Stimulated activated CD4-positive, alpha-beta T cell treated with anti-CD3 and anti-CD28 coated beads, Interleukin-15, amount 100 ng/mL, for 1 hour (primary cell): ENCODE data around the gene SIMC1.

Experiments
- DNase-seq, 2 donors: peaks; one replicate each; pipeline ENCODE4 v3.0.0-alpha.2; 2020; ENCODE audit warnings: low read depth in 1 of 2, low spot score in 1 of 2

SIMC1 gene

DNA sequence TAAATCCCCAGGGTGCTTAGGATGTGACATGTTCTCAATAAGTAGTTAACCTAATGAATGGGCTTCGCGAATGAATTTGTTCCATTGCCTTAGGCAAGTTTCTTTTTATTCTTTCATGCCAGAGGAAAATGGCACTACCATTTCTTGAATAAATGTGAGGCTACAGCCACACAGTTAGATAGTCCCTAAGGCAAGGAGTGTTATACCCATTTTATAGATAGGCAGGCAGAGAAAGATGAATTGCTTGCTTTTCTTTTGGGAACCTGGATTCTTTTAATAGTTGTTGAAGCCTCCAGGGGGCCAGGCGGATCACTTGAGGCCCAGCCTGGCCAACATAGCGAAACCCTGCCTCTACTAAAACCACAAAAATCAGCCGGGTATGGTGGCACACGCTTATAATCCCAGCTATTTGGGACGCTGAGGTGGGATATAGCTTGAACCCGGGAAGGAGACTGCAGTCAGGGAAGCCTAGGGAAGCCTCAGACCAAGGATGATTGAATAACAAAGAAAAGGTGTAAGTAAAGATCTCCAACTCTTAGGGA lies 149.2 kb downstream of the SIMC1 start:
- DNase-seq: no peak

DNA sequence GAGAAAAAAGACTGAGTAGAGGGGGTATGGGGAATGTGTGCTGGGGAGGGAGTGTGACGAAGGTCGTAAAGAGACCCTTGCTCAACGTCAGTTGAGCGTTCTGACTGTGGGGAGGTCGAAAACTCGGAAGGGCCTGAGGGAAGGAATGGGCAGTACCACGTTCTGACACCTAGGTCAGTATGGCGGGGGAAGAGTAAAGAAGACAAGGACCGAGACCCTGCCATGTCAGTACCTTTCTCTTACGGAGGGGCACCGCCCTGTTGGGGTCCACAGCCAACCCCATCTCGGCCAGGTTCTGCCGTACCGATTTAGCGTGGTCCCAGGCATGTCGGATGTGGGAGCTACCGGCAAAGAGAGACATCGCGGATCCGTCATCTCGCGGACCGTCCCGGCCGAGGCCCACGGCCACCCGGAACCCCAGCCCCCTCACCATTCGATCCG lies 149.8 kb downstream of the SIMC1 start:
- DNase-seq: no peak

DNA sequence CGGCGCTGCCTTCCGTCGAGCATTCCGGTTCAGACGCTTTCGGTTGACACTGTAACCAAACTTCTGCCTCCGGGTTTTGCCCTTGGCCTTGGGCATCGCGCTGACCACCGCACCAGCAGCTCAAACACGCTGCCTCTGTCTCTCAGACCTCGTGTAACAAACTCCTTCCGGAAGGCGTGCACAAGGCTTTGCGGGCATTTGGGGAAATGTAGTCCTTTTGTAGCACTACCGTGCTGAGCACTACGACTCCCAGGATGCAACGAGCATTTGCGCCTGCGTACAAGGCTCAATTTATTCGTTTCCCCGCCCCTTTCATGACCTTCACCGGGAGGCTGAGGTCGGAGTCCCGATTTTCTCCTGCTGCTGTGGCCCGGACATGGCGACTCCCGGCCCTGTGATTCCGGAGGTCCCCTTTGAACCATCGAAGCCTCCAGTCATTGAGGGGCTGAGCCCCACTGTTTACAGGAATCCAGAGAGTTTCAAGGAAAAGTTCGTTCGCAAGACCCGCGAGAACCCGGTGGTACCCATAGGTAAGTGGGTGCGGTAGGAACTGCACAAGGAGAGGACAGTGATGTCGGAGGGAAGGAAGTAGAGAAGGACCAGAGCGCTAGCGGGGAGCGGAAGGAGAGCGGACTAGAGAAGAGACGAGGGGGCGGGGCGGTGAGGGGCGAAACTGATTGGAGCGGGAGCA lies 150.4 kb downstream of the SIMC1 start, which contains the start of the genes HIGD2A and NOP16:
HIGD2A (plus strand) TSS at position 308 of the 691 bp plus-strand sequence; CDS start at position 377, 69 bp downstream.
NOP16 (minus strand) TSS at position 155 of the 691 bp plus-strand sequence; CDS start at position 96, 59 bp downstream.
- peak; percentile 97 to 98 for DNase-seq

DNA sequence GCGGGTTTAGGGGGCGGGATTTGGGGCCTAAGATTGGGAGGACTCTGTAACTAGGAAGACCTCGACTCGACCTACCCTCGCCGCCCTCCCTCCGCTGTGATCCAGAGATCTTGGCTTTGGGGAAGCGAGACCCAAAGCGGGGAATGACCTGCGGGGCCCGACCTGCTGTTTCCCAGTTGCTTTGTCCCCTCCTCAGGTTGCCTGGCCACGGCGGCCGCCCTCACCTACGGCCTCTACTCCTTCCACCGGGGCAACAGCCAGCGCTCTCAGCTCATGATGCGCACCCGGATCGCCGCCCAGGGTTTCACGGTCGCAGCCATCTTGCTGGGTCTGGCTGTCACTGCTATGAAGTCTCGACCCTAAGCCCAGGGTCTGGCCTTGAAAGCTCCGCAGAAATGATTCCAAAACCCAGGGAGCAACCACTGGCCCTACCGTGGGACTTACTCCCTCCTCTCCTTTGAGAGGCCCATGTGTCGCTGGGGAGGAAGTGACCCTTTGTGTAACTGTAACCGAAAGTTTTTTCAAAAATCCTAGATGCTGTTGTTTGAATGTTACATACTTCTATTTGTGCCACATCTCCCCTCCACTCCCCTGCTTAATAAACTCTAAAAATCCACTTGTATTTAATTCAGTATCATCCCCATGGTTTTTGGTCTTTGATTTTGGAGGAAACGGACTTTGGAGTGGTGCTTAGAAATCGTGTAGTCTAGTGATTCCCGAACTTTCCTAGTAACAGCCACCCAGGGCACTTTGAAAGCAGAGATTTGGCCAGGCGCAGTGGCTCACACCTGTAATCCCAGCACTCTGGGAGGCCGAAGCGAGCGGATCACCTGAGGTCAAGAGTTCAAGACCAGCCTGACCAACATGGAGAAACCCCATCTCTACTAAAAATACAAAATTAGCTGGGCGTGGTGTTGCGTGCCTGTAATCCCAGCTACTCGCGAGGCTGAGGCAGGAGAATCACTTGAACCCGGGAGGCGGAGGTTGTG lies 151.2 kb downstream of the SIMC1 start:
- DNase-seq: no peak

DNA sequence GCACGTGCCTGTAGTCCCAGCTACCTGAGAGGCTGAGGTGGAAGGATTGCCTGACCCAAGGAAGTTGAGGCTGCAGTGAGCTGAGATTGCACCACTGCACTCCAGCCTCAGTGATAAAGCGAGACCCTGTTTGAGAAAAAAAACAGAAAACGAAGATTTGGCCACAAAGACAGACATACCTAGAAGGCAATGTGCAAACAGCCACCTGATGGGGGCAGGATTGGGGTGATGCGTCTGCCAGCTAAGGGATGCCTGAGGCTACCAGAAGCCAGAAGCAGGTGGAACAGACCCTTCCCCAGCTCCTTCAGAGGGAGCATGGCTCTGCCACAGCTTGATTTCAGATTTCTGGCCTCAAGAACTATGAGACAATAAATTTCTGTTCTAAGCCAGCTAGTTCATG lies 153.3 kb downstream of the SIMC1 start:
- no peak for DNase-seq

DNA sequence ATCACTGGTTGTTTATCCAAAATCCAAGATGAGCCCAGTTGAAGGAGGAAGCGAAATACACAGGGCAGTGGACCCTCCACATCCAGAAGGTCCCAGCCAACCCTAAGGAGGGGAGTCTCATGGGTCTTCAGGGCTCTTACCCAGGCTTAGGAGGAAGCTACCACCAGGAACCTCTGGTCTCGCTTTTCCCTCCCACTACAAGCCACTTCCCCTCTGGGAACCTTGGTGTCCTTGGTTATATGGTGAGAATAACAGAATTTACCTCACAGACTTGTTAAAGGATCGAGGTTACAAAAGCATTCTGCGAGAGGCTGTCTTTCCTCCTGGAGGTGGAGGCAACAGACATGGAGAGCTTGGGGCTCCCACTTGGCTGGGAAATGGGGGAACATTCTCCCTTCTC lies 153.8 kb downstream of the SIMC1 start:
- DNase-seq: no peak

DNA sequence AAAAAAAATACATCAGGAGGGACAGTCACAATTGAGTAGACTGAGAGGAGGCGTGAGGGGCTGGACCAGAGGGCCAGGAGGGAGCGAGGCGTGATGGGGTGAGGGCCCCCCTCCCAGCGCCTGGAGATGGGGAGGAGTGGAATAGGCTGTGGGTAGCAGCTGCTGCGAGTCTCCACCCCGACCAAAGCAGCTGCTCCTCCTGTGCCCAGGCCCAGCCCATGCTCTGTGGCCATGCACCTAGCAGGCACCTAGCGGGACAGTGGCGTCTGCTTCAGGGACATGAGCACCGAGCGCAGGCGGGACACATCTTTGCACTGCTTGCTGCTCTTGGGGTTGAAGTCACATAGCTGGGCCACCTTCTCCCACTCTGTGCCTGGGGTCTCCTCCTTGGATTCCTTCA lies 154.3 kb downstream of the SIMC1 start:
- DNase-seq: no peak

DNA sequence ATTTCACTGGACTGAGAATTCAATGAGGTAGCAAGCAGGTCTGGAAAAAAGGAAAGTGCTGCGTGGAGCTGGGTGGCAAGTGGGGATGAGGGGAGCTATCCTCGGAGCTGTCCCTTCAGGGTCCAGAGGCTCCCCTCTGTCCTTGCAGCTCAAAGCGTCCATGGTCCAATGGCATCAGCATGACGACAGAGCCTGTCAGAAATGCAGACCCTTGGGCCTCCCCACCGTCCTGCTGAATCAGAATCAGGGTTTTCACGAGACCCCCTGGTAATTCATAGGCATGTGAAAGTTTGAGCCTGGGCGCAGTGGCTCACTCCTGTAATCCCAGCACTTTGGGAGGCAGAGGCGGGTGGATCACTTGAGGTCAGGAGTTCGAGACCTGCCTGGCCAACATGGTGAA lies 155.9 kb downstream of the SIMC1 start:
- DNase-seq: no peak

DNA sequence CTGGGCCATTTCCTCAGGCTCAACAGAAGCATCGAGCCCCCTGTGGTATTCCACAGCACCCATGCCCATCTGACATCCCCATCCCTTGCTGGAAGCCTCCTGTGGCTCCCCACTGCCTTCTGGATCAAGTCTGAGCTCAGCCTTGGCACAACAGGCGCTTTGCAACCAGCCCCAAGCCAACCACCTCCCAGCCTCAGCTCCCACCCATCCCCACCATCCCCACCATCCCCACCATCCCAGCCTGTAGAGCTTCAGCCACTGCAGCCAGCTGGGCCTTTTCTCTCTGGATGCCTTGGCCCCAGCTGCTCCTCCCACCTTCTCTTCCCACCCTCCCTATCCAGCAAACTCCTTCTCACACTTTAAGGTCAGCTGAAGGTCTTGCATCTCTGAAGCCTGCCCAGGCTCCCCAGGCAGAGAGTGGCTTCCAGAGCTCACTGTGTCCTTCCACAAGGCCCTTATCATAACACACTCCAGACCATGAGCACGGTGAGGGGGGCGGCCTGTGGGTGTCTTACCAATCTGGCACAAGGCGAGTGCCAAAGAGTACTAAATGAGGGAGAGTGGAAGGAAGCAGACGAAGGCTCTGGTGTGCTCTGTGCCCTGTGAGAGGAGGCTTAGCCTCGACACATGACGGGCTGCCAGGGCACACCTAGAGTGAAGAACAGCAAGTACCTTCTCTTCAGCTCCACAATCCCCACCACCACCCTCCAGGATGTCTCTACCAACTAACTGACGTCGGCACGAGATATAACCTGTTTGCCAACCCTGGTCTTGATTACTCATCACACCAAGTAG lies 156.9 kb downstream of the SIMC1 start:
- DNase-seq: no peak
